Gastrocnemius medialis (tissue), 4 donors: ENCODE measurements around the gene SGPL1. TPM values are rescaled to one million over a fixed set of nuclear protein-coding genes. Genes with fewer than 3 reads are reported as not detected.

Source experiments
- ATAC-seq, 2 donors: fragments of 150-250 bp; one replicate each; pipeline ENCODE4 v1.9.1; 2016
- DNase-seq, 2 donors: peaks; one replicate each; pipeline ENCODE4 v3.0.0-alpha.2; 2019
- H3K27ac ChIP-seq, 4 donors: fragments of 200-600 bp; sonication (generic); 1 replicate in 1 of 4; 2 replicates in 3 of 4; pipeline ENCODE4 v1.5.1; 2016 to 2018; ENCODE audit warnings: mild to moderate bottlenecking in 2 of 4, moderate library complexity in 1 of 4
- H3K27me3 ChIP-seq, 3 donors: fragments of 200-600 bp; sonication (generic) in 2 of 3; 1 replicate in 1 of 3; 2 replicates in 2 of 3; pipeline versions ENCODE4 v1.5.1 to v1.6.0; 2016 to 2019; ENCODE audit warnings: mild to moderate bottlenecking in 1 of 3, moderate library complexity in 1 of 3
- H3K36me3 ChIP-seq, 2 donors: fragments of 200-600 bp; sonication (generic) in 1 of 2; one replicate each; pipeline ENCODE4 v1.5.1; 2017 to 2018
- H3K4me1 ChIP-seq, 2 donors: fragments of 200-600 bp; sonication (generic) in 1 of 2; one replicate each; pipeline ENCODE4 v1.5.1; 2016 to 2017; ENCODE audit warnings: mild to moderate bottlenecking in 2 of 2
- H3K4me3 ChIP-seq, 4 donors: fragments of 200-600 bp; sonication (generic) in 3 of 4; 1 replicate in 1 of 4; 2 replicates in 3 of 4; pipeline ENCODE4 v1.5.1; 2016 to 2019; ENCODE audit warnings: mild to moderate bottlenecking in 2 of 4
- H3K9me3 ChIP-seq, 3 donors: fragments of 200-600 bp; sonication (generic) in 2 of 3; 1 replicate in 1 of 3; 2 replicates in 2 of 3; pipeline ENCODE4 v1.5.1; 2016 to 2019
- POLR2A ChIP-seq, 2 donors: fragments of 450-650 bp; IDR thresholded peaks; one replicate each; pipeline ENCODE4 v1.6.1; 2017; ENCODE audit warnings: antibody characterized with exemption in 2 of 2, mild to moderate bottlenecking in 2 of 2, moderate library complexity in 2 of 2
- in situ Hi-C, 4 donors: fragments of 200-750 bp; cut with MboI; loops; one replicate each; pipeline versions ENCODE4 v1.15.0 to v1.8.0; 2017; ENCODE audit warnings: low sequenced_read_pairs in 4 of 4
- intact Hi-C: fragments of 100-400 bp; cut with DNase I; formaldehyde crosslinking; loops from one replicate; pipeline ENCODE4 v1.15.1; 2023; ENCODE audit warnings: low total_unique reads
- total RNA-seq, 4 donors: library from RNA; depleted of rRNA; stranded (reverse); fragments of >200 nt; gene quantifications; one replicate each; pipeline versions ENCODE4 v1.1.0 to v1.2.3, GENCODE V29; 2016
- TF ChIP-seq, protein P1 (sequence below), 5 experiments: fragments of 450-650 bp in 3 of 5; fragments of 200-600 bp in 2 of 5; sonication (generic) in 2 of 5; IDR thresholded peaks in 4 of 5; conservative IDR thresholded peaks in 1 of 5; 1 replicate in 4 of 5; 2 replicates in 1 of 5; pipeline ENCODE4 v1.5.1; 2016 to 2019; ENCODE audit warnings: antibody characterized with exemption in 5 of 5, mild to moderate bottlenecking in 3 of 5, moderate library complexity in 3 of 5

Gene SGPL1
- total RNA-seq, 4 donors from 2014 or later: 6.5 to 17.1 (median 11.3) TPM

DNA sequence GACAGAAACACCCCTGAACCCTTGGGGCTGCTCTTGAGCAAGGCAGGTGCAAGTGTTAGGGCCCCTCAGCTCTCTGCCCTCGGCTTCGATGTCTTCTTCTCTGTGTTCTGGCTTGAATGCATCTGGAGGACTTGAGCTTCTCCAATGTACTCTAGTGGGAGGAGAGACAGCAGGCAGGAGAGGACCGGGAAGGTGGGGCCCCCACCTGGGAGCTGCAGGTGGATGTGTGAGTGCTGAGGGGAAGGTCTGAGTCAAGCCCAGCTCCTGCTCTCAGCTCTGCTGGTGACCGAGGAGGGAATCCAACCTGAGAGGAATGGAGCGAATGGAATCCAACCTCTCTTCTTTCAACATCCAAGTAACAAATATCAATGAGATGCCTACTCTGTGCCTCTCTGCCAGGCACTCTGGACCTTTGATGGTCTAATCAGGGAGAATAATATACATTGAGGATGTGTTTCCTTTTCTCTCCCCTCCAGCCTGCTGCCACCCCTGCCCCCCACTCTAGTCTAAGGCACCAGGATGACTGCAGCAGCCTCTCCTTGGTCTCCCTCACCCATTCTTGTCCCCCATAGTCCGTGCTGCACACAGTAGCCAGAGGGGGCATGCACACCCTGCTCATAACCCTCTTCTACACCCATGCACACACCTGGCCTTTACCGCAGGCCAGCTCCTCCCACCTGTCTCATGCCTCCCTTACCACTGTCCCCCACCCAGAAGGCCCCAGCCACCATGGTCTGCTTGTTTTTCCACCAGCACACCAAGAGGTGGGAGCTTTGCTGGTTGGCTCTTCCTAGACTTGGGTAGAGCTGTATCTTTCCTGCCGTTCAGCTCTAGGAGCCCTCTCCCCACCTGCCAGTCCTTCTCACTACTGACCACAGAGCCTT, 44.2 kb upstream of the SGPL1 start:
- H3K4me3 ChIP-seq: no peak overlapping the region
- no peaks in the 10 kb centered on the region for H3K27me3 ChIP-seq
- no peaks in the 10 kb centered on the region for H3K4me1 ChIP-seq
- in situ Hi-C loops (loop anchor here in 2 of 4 donors (25.0 kb wide), 2 partner anchors 309 to 334 kb away; partner anchors contain the start of gene NODAL (in 1 of the 2)), intact Hi-C loops (no loop called here)
- TF ChIP-seq, protein P1, sequence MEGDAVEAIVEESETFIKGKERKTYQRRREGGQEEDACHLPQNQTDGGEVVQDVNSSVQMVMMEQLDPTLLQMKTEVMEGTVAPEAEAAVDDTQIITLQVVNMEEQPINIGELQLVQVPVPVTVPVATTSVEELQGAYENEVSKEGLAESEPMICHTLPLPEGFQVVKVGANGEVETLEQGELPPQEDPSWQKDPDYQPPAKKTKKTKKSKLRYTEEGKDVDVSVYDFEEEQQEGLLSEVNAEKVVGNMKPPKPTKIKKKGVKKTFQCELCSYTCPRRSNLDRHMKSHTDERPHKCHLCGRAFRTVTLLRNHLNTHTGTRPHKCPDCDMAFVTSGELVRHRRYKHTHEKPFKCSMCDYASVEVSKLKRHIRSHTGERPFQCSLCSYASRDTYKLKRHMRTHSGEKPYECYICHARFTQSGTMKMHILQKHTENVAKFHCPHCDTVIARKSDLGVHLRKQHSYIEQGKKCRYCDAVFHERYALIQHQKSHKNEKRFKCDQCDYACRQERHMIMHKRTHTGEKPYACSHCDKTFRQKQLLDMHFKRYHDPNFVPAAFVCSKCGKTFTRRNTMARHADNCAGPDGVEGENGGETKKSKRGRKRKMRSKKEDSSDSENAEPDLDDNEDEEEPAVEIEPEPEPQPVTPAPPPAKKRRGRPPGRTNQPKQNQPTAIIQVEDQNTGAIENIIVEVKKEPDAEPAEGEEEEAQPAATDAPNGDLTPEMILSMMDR (IDR thresholded peaks at IDR 0.05 in 4 of 5, conservative IDR thresholded peaks at IDR 0.05 in 1 of 5): no peak
- TF ChIP-seq POLR2A (IDR thresholded peaks at IDR 0.05): no peak
- DNase-seq (no peak), ATAC-seq (no peak)
- H3K36me3 ChIP-seq: no peaks in the 10 kb centered on the region
- H3K27ac ChIP-seq: no peak overlapping the region
- H3K9me3 ChIP-seq: no peaks in the 10 kb centered on the region

DNA sequence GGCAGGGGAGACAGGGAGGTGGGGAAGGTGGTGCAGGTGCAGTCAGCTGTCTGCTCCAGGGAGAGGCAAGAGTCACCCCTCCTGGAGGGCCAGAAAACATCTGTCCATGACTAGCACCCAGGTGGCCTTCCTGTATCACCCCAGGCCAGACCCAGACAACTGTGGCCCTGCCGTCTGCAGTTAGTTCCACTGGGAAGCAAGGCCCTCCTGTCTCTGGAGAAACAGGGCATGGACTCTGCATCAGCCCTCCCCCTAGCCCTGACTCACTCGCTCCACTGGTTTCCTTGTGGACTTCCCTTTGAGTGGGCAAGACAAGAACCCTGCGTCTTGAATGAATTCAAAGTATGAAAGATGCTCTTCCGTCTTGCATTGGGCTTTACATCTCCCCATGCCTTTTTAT, 43.1 kb upstream of the SGPL1 start:
- DNase-seq (no peak), ATAC-seq (no peak)
- Histone ChIP-seq H3K36me3 (no peaks in the 10 kb centered on the region), H3K27me3 (no peaks in the 10 kb centered on the region), H3K27ac (no peak overlapping the region), H3K4me1 (no peaks in the 10 kb centered on the region), H3K4me3 (no peak overlapping the region), H3K9me3 (no peaks in the 10 kb centered on the region)
- in situ Hi-C loops (loop anchor here in 2 of 4 donors (25.0 kb wide), 2 partner anchors 310 to 335 kb away; partner anchors contain the start of gene NODAL (in 1 of the 2)), intact Hi-C loops (no loop called here)
- no peak for TF ChIP-seq POLR2A (IDR thresholded peaks at IDR 0.05)
- TF ChIP-seq, protein P1 (IDR thresholded peaks at IDR 0.05 in 4 of 5, conservative IDR thresholded peaks at IDR 0.05 in 1 of 5): no peak

DNA sequence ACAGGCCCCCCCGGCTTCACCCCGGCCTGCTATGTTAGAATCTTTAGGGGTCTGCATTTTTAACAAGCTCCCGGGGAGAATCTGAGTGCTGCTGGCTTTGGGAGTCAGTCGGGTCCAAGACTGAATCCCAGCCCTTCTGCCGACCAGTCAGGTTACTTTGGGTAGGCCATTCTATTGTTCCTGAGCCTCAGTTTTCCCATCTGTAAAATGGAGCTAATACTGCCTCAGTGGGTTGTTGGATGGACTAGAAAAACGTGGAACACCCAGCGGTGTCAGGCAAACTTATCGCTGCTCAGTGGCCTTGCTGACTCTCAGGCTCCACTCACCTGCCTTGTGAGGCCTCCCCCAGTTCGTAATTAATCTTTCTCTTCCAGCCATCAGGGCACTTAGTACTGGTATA, 42.3 kb upstream of the SGPL1 start:
- Histone ChIP-seq H3K27ac (no peak overlapping the region), H3K27me3 (no peaks in the 10 kb centered on the region), H3K4me3 (no peak overlapping the region), H3K9me3 (no peaks in the 10 kb centered on the region), H3K36me3 (no peaks in the 10 kb centered on the region), H3K4me1 (no peaks in the 10 kb centered on the region)
- intact Hi-C loops: no loop called here
- no peak for DNase-seq
- ATAC-seq: no peak
- in situ Hi-C loops: loop anchor here in 2 of 4 donors (25.0 kb wide), 2 partner anchors 311 to 336 kb away; partner anchors contain the start of gene NODAL (in 1 of the 2)
- TF ChIP-seq POLR2A (IDR thresholded peaks at IDR 0.05): no peak
- TF ChIP-seq, protein P1 (IDR thresholded peaks at IDR 0.05 in 4 of 5, conservative IDR thresholded peaks at IDR 0.05 in 1 of 5): no peak

DNA sequence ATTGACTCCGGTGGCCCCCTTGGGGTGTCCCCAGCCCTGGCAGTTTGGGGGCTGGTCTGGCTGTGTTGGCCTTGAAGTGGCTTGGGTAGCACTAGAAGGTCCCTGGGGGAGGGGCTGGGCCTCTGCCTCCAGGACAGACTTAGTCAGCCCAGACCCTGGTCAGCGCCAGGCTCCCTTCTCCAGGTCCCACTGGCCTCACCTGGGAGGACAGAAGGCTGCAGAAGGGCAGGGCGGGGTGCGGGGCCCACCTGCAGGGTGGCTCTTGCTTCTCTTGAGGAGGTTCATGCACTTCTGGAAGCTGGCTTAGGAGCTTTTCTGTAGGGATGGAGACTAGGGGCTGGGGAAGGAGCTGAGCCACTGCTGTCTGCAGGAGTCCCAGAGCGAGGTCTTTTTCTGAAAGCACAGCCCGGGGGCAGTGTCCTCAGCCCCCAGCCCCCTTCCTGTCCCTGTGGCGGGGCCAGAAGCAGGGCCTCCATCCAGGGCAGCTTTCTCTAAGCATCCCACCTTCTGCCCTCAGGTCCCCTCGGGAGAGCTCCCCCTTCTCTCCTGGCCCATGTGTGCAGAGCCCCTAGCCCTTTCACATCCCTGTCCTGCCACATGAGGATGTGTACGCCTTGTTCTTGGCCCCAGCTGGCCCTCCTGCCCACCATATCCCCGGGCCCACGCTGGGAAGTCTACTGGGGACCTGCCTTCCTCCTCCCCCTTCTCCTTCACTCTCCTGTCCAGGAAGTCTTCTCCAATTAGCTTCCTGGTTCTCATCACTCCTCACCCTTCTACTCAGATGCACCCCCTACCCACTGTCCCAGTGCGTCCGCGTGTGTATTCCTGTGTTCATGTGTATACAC, 41.6 kb upstream of the SGPL1 start:
- in situ Hi-C loops: loop anchor here in 2 of 4 donors (25.0 kb wide), 2 partner anchors 312 to 337 kb away; partner anchors contain the start of gene NODAL (in 1 of the 2)
- Histone ChIP-seq H3K27ac (no peak overlapping the region), H3K27me3 (no peaks in the 10 kb centered on the region), H3K36me3 (no peaks in the 10 kb centered on the region), H3K4me1 (no peaks in the 10 kb centered on the region), H3K4me3 (no peak overlapping the region), H3K9me3 (no peaks in the 10 kb centered on the region)
- intact Hi-C loops: no loop called here
- TF ChIP-seq POLR2A (IDR thresholded peaks at IDR 0.05): no peak
- TF ChIP-seq, protein P1 (IDR thresholded peaks at IDR 0.05 in 4 of 5, conservative IDR thresholded peaks at IDR 0.05 in 1 of 5): no peak
- DNase-seq (no peak), ATAC-seq (no peak)
